Keratinocyte (primary cell): ENCODE results near the gene QPRT. TPM values are rescaled to one million over a fixed set of nuclear protein-coding genes. Genes with fewer than 3 reads are reported as not detected.

ENCODE experiments used
- DNase-seq: peaks from one replicate; pipeline ENCODE4 v3.0.0-alpha.2; 2011; ENCODE audit warnings: low read depth, missing footprints, low spot score
- FAIRE-seq: peaks from 2 replicates; lab custom pipeline; 2011; peaks lifted over from hg19 to GRCh38; lab: Jason Lieb, UNC
- H2AFZ ChIP-seq: 2 replicates; pipeline ENCODE4 v1.6.0; 2012; ENCODE audit warnings: low read length, control low read depth, inconsistent platforms; ENCODE audit not compliant: control insufficient read depth
- H3K27ac ChIP-seq: 2 replicates; pipeline ENCODE4 v1.5.1; 2011; ENCODE audit warnings: low read length; ENCODE audit not compliant: control insufficient read depth, insufficient read depth
- H3K27me3 ChIP-seq: 3 replicates; pipeline ENCODE4 v1.6.0; 2011; ENCODE audit warnings: low read length; ENCODE audit not compliant: control insufficient read depth, insufficient read depth; ENCODE audit errors: extremely low read depth
- H3K36me3 ChIP-seq, 2 experiments: 2 replicates in 1 of 2; 3 replicates in 1 of 2; pipeline ENCODE4 v1.5.1; 2011; ENCODE audit warnings: low read length in 2 of 2, mild to moderate bottlenecking in 1 of 2; ENCODE audit not compliant: control insufficient read depth in 2 of 2, insufficient read depth in 2 of 2; ENCODE audit errors: extremely low read depth in 1 of 2
- H3K4me1 ChIP-seq: 3 replicates; pipeline ENCODE4 v1.5.1; 2011; ENCODE audit warnings: low read length; ENCODE audit not compliant: control insufficient read depth, insufficient read depth; ENCODE audit errors: extremely low read depth
- H3K4me2 ChIP-seq: 3 replicates; pipeline ENCODE4 v1.6.0; 2011; ENCODE audit warnings: low read depth, low read length; ENCODE audit not compliant: control insufficient read depth, insufficient read depth; ENCODE audit errors: extremely low read depth
- H3K4me3 ChIP-seq, 3 experiments: fragments of 200-600 bp in 1 of 3; sonication (generic) in 1 of 3; 2 replicates in 2 of 3; 3 replicates in 1 of 3; pipeline ENCODE4 v1.5.1; 2011 to 2016; ENCODE audit warnings: low read length in 3 of 3, mild to moderate bottlenecking in 3 of 3, control low read depth in 2 of 3, inconsistent platforms in 1 of 3, low read depth in 1 of 3, mixed read lengths in 1 of 3, mixed run types in 1 of 3, moderate library complexity in 1 of 3; ENCODE audit not compliant: control insufficient read depth in 2 of 3, insufficient read depth in 2 of 3; ENCODE audit errors: extremely low read depth in 1 of 3
- H3K79me2 ChIP-seq: 2 replicates; pipeline ENCODE4 v1.6.0; 2012; ENCODE audit warnings: low read length; ENCODE audit not compliant: control insufficient read depth, insufficient read depth
- H3K9ac ChIP-seq: 3 replicates; pipeline ENCODE4 v1.6.0; 2011; ENCODE audit warnings: low read length; ENCODE audit not compliant: control insufficient read depth, insufficient read depth; ENCODE audit errors: extremely low read depth
- H3K9me1 ChIP-seq: 3 replicates; pipeline ENCODE4 v1.6.0; 2011; ENCODE audit warnings: low read length; ENCODE audit not compliant: control insufficient read depth, insufficient read depth; ENCODE audit errors: extremely low read depth
- H3K9me3 ChIP-seq: 2 replicates; pipeline ENCODE4 v1.5.1; 2012; ENCODE audit warnings: low read depth, low read length; ENCODE audit not compliant: control insufficient read depth
- H4K20me1 ChIP-seq: 3 replicates; pipeline ENCODE4 v1.6.0; 2011; ENCODE audit warnings: low read length; ENCODE audit not compliant: control insufficient read depth, insufficient read depth; ENCODE audit errors: extremely low read depth
- EZH2 ChIP-seq: IDR thresholded peaks from one replicate; pipeline ENCODE4 v1.6.1; 2012; ENCODE audit warnings: inconsistent platforms, mild to moderate bottlenecking, low read length, moderate library complexity
- dilution Hi-C: fragments of 300-500 bp; cut with MboI; formaldehyde crosslinking; loops from one replicate; pipeline ENCODE4 v1.7.0; 2020; ENCODE audit warnings: low sequenced_read_pairs; ENCODE audit not compliant: extremely low pct_ligation_motif_present
- polyA plus RNA-seq, 5 experiments: library from polyadenylated mRNA; depleted of rRNA in 3 of 5; stranded (reverse) in 3 of 5; stranded (forward) in 1 of 5; unstranded in 1 of 5; fragments of >200 nt; gene quantifications; 1 replicate in 1 of 5; 2 replicates in 3 of 5; 3 replicates in 1 of 5; pipeline versions ENCODE4 v1.2.1 to v1.2.3, GENCODE V29; 2011 to 2012; ENCODE audit warnings: missing spikeins in 2 of 5, low read depth in 1 of 5, low replicate concordance in 1 of 5
- TF ChIP-seq, protein P1 (sequence below), 3 experiments: IDR thresholded peaks in 1 of 3; conservative IDR thresholded peaks in 1 of 3; optimal IDR thresholded peaks in 1 of 3; 2 replicates in 2 of 3; 3 replicates in 1 of 3; pipeline versions ENCODE3 to v1.5.1; 2011; ENCODE audit warnings: low read length in 3 of 3, mild to moderate bottlenecking in 3 of 3, moderate library complexity in 2 of 3, control low read depth in 1 of 3, inconsistent platforms in 1 of 3; ENCODE audit not compliant: insufficient read depth in 2 of 3; ENCODE audit errors: extremely low read depth in 1 of 3

The QPRT gene
- polyA plus RNA-seq, 1 donor (not counting 4 experiments of a cell fraction or from before 2014, with no cell fraction given), result 8.8 TPM

DNA sequence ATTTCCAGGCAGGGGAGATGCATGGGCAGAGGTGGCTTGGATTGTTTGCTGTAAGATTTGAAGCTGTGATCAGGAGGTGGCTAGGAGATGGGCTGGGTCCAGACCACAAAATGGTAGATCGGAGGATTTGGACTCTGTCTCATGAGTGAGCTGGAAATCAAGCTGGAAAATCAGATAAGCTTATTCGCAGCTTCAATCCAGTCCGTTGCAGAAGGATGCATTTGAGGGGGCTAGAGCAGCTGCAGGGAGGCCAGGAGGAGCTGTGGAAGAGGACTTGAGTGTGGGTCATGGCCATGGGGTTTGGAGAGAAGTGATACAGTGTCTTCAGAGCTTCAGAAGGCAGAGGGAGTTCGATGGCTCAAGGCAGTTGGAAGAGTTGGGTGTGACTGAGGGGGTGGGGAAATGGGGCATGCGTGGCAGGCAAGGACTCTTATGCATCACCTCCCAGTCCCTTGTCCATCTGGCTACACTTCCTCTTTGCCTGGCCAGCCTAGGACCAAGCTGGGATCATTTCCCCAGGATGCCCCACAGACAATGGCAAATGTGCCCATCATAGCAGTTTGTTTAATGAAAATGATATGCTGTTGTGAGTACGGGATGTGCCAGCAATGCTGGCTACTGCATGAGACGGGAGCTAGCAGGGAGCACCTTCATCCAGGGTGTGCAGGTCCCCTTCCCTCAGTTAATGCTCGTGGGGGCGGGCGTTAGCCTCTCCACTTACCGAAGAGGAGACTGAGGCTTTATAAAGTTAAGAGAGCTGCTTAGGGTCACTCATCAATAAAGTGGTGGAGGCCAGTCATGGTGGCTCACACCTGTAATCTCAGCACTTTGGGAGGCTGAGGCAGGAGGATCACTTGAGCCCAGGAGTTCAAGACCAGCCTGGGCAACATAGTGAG lies 20.6 kb downstream of the QPRT start:
- no peaks in the 10 kb centered on the region for H4K20me1 ChIP-seq
- H3K9ac ChIP-seq, result no peak overlapping the region
- dilution Hi-C loops, result no loop called here

DNA sequence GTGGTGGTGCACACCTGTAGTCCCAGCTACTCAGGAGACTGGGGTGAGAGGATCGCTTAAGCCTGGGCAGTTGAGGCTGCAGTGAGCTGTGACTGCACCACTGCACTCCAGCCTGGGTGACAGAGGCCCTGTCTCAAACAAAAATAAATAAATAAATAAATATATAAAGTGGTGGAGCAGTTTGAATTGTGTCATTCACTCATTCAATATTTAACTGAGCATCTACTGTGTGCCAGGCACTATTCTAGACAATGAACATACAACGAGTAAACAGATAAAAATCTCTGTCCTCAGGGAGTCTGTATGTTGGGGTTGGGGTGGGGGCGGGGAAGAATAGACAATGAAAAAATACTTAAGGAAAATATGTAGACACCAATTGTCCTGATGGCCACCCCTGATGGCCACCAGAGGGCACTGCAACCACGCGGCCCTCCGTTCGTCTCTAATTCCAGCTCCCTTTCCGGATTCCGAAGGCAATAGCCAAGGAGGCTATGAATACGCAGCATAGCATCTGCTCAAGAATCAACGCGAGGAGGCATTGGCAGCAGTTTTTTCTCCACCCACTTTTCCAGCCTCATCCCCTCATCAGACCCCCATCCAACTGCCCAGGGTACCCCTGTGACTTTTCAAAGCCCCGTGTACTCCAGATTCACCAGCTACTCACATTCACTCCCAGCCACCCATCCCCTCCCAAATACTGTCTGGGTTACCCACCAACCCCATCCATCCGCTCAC lies 21.4 kb downstream of the QPRT start:
- peak overlapping the region; percentile 30 for H2AFZ ChIP-seq
- no peak for TF ChIP-seq EZH2
- TF ChIP-seq, protein P1, sequence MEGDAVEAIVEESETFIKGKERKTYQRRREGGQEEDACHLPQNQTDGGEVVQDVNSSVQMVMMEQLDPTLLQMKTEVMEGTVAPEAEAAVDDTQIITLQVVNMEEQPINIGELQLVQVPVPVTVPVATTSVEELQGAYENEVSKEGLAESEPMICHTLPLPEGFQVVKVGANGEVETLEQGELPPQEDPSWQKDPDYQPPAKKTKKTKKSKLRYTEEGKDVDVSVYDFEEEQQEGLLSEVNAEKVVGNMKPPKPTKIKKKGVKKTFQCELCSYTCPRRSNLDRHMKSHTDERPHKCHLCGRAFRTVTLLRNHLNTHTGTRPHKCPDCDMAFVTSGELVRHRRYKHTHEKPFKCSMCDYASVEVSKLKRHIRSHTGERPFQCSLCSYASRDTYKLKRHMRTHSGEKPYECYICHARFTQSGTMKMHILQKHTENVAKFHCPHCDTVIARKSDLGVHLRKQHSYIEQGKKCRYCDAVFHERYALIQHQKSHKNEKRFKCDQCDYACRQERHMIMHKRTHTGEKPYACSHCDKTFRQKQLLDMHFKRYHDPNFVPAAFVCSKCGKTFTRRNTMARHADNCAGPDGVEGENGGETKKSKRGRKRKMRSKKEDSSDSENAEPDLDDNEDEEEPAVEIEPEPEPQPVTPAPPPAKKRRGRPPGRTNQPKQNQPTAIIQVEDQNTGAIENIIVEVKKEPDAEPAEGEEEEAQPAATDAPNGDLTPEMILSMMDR (optimal IDR thresholded peaks at IDR 0.05 in 1 of 3, IDR thresholded peaks at IDR 0.05 in 1 of 3, conservative IDR thresholded peaks at IDR 0.05 in 1 of 3; ENCODE audit: extremely low read depth in 1 of 3, insufficient read depth in 2 of 3, low read length in 3 of 3), result peak; percentile 84 to 92 (median 89)
- H3K36me3 ChIP-seq, result no peaks in the 10 kb centered on the region
- dilution Hi-C loops, result no loop called here
- no peak overlapping the region for H3K4me3 ChIP-seq
- H3K9me1 ChIP-seq, result no peaks in the 10 kb centered on the region
- no peaks in the 10 kb centered on the region for H4K20me1 ChIP-seq
- H3K9me3 ChIP-seq, result no peaks in the 10 kb centered on the region
- peak overlapping the region; percentile 37 for H3K4me2 ChIP-seq
- DNase-seq (no peak), FAIRE-seq (peak; percentile 84)
- H3K27ac ChIP-seq, result no peak overlapping the region
- no peaks in the 10 kb centered on the region for H3K27me3 ChIP-seq
- H3K9ac ChIP-seq, result no peak overlapping the region
- H3K4me1 ChIP-seq, result no peaks in the 10 kb centered on the region
- no peaks in the 10 kb centered on the region for H3K79me2 ChIP-seq

More for the DNA sequence above, 20.6 kb downstream of the QPRT start:
- TF ChIP-seq, protein P1 (optimal IDR thresholded peaks at IDR 0.05 in 1 of 3, IDR thresholded peaks at IDR 0.05 in 1 of 3, conservative IDR thresholded peaks at IDR 0.05 in 1 of 3; ENCODE audit: extremely low read depth in 1 of 3, insufficient read depth in 2 of 3, low read length in 3 of 3), result no peak
- no peak for TF ChIP-seq EZH2
- Histone ChIP-seq H3K4me2 (no peak overlapping the region), H3K4me3 (no peak overlapping the region), H3K27me3 (no peaks in the 10 kb centered on the region), H3K79me2 (no peaks in the 10 kb centered on the region), H3K27ac (no peak overlapping the region), H3K4me1 (no peaks in the 10 kb centered on the region), H3K9me1 (no peaks in the 10 kb centered on the region), H3K36me3 (no peaks in the 10 kb centered on the region), H2AFZ (no peak overlapping the region), H3K9me3 (no peaks in the 10 kb centered on the region)
- no peak for DNase-seq
- FAIRE-seq, result no peak
